Measurements from ENCODE around the gene PLEKHA6. TPM values are rescaled to one million over a fixed set of nuclear protein-coding genes. Genes with fewer than 3 reads are reported as not detected.
A peak's percentile ranks its signal among the peaks of the same experiment; 100 is the strongest.

The PLEKHA6 gene
- total and polyA plus RNA-seq, 2 donors (not counting 1 experiment from before 2014, with no cell fraction given) = 0.31 to 0.47 TPM

DNA sequence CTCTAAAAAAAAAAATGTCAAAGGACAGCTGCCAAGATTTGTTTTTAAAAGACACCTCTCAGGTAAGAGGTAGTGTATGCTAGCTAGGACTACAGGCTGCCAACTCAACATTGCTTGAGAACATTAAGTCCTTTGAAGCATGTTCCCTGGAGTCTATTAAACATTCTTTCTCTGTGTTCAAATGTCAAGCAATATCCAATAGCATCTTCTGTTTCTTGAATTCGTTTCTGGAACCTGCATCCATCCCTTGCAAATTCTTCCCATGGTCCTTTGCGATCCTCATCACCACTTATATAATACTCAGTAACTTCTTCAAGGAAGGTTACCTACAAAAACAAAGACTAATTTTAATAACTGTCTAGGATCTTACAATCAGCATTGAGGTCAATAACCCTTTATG lies 46.3 kb upstream of the PLEKHA6 start:
- H4K20me1 ChIP-seq (ENCODE audit: control insufficient read depth, insufficient read depth, low read length, poor library complexity, severe bottlenecking) = peaks cover 85% of the 10 kb centered on the region
- 66% methylated on average over 2 of the region's 2 CpGs for WGBS (ENCODE audit: insufficient coverage)
- no peaks in the 10 kb centered on the region for H3K27me3 ChIP-seq (replicated peaks in 1 of 4; ENCODE audit: control extremely low read depth in 1 of 4, control insufficient read depth in 3 of 4, insufficient read depth in 4 of 4, low read length in 3 of 4)
- Mint-ChIP-seq H3K4me3 (peak overlapping the region; percentile 51), H3K9me3 (ENCODE audit: insufficient read depth) (no peaks in the 10 kb centered on the region), H3K27ac (no peak overlapping the region), H3K4me1 (peaks cover 38% of the 10 kb centered on the region), H3K27me3 (no peaks in the 10 kb centered on the region)
- H3K9ac ChIP-seq (ENCODE audit: low read length) = no peak overlapping the region
- intact Hi-C loops (cut with micrococcal nuclease) = no loop called here
- peaks cover 9 to 23% of the 10 kb centered on the region in 2 donors for H3K4me1 ChIP-seq (ENCODE audit: control insufficient read depth in 2 of 2, insufficient read depth in 2 of 2, low read length in 2 of 2)
- H3K27ac ChIP-seq (ENCODE audit: low read length in 2 of 2) = no peak overlapping the region
- no peaks in the 10 kb centered on the region for H3K9me3 ChIP-seq (ENCODE audit: control extremely low read depth in 1 of 3, control insufficient read depth in 2 of 3, insufficient read depth in 1 of 3, low read length in 2 of 3)
- H2AFZ ChIP-seq (ENCODE audit: insufficient read depth, low read depth, low read length, poor library complexity, severe bottlenecking) = no peak overlapping the region
- peak overlapping the region; percentile 81 for H3K4me2 ChIP-seq (replicated peaks; ENCODE audit: low read depth, low read length, poor library complexity, severe bottlenecking)
- ATAC-seq (ENCODE audit: low read depth) = no peak
- DNase-seq = no peak
- H3K36me3 ChIP-seq (replicated peaks in 1 of 2; ENCODE audit: control extremely low read depth in 1 of 2, control insufficient read depth in 1 of 2, extremely low read depth in 1 of 2, insufficient read depth in 2 of 2, low read length in 1 of 2) = peaks cover 8 to 55% of the 10 kb centered on the region in 2 experiments
- H3K4me3 ChIP-seq (ENCODE audit: control extremely low read depth in 1 of 5, extremely low read depth in 1 of 5, insufficient read depth in 1 of 5, low read depth in 2 of 5, low read length in 4 of 5) = peak overlapping the region in 1 of 5 experiments; percentile 84
- peaks cover 77% of the 10 kb centered on the region for H3K79me2 ChIP-seq (ENCODE audit: control insufficient read depth, insufficient read depth, low read length)
- POLR2A ChIA-PET = interaction anchor here (0.7 kb wide), 1 partner anchor 7 kb away, joined by 3 read pairs; no protein-coding TSS in a partner anchor
- TF ChIP-seq EZH2 (IDR thresholded peaks at IDR 0.05; ENCODE audit: borderline replicate concordance, insufficient read depth, low read depth, low read length, poor library complexity, severe bottlenecking) = no peak
- TF ChIP-seq, protein P1, sequence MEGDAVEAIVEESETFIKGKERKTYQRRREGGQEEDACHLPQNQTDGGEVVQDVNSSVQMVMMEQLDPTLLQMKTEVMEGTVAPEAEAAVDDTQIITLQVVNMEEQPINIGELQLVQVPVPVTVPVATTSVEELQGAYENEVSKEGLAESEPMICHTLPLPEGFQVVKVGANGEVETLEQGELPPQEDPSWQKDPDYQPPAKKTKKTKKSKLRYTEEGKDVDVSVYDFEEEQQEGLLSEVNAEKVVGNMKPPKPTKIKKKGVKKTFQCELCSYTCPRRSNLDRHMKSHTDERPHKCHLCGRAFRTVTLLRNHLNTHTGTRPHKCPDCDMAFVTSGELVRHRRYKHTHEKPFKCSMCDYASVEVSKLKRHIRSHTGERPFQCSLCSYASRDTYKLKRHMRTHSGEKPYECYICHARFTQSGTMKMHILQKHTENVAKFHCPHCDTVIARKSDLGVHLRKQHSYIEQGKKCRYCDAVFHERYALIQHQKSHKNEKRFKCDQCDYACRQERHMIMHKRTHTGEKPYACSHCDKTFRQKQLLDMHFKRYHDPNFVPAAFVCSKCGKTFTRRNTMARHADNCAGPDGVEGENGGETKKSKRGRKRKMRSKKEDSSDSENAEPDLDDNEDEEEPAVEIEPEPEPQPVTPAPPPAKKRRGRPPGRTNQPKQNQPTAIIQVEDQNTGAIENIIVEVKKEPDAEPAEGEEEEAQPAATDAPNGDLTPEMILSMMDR (IDR thresholded peaks at IDR 0.05) = no peak
- CTCF ChIA-PET = interaction anchor here (0.8 to 1.0 kb wide), 2 partner anchors 9 to 25 kb away, joined by 4 read pairs; no protein-coding TSS in a partner anchor

DNA sequence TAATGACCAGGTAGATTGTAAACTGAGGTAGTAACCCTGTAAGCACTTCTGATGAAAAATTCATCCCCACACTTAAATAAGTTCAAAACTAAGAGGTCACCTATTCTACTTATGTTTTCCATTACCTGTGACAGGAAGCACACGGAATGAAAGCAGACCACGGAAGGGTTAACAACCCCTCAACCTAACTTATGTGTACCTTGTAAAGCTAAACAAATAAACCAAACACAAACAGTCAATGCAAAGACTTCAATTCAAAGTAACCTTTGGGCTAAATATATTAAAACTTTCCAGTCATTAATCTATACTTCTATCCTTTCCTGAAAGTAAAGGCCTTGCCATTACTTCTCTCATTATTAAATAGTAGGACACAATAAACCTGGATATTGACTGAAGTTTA lies 44.9 kb upstream of the PLEKHA6 start:
- intact Hi-C loops (cut with micrococcal nuclease) = no loop called here
- Mint-ChIP-seq H3K9me3 (ENCODE audit: insufficient read depth) (no peaks in the 10 kb centered on the region), H3K4me3 (no peak overlapping the region), H3K4me1 (peaks cover 31% of the 10 kb centered on the region), H3K27ac (no peak overlapping the region), H3K27me3 (no peaks in the 10 kb centered on the region)
- Histone ChIP-seq H3K79me2 (ENCODE audit: control insufficient read depth, insufficient read depth, low read length) (peaks cover 64% of the 10 kb centered on the region), H3K36me3 (replicated peaks in 1 of 2; ENCODE audit: control extremely low read depth in 1 of 2, control insufficient read depth in 1 of 2, extremely low read depth in 1 of 2, insufficient read depth in 2 of 2, low read length in 1 of 2) (peaks cover 16 to 59% of the 10 kb centered on the region in 2 experiments), H3K4me2 (replicated peaks; ENCODE audit: low read depth, low read length, poor library complexity, severe bottlenecking) (no peak overlapping the region), H3K9me3 (ENCODE audit: control extremely low read depth in 1 of 3, control insufficient read depth in 2 of 3, insufficient read depth in 1 of 3, low read length in 2 of 3) (no peaks in the 10 kb centered on the region), H3K4me1 (ENCODE audit: control insufficient read depth in 2 of 2, insufficient read depth in 2 of 2, low read length in 2 of 2) (peaks cover 9 to 14% of the 10 kb centered on the region in 2 donors), H3K9ac (ENCODE audit: low read length) (no peak overlapping the region), H2AFZ (ENCODE audit: insufficient read depth, low read depth, low read length, poor library complexity, severe bottlenecking) (no peak overlapping the region), H4K20me1 (ENCODE audit: control insufficient read depth, insufficient read depth, low read length, poor library complexity, severe bottlenecking) (peaks cover 72% of the 10 kb centered on the region), H3K4me3 (ENCODE audit: control extremely low read depth in 1 of 5, extremely low read depth in 1 of 5, insufficient read depth in 1 of 5, low read depth in 2 of 5, low read length in 4 of 5) (no peak overlapping the region), H3K27me3 (replicated peaks in 1 of 4; ENCODE audit: control extremely low read depth in 1 of 4, control insufficient read depth in 3 of 4, insufficient read depth in 4 of 4, low read length in 3 of 4) (no peaks in the 10 kb centered on the region), H3K27ac (ENCODE audit: low read length in 2 of 2) (no peak overlapping the region)
- no peak for TF ChIP-seq EZH2 (IDR thresholded peaks at IDR 0.05; ENCODE audit: borderline replicate concordance, insufficient read depth, low read depth, low read length, poor library complexity, severe bottlenecking)
- TF ChIP-seq, protein P1 (IDR thresholded peaks at IDR 0.05) = no peak
- POLR2A ChIA-PET = no interaction called here
- no CpG with 5 or more reads among the region's 2 CpGs for WGBS (ENCODE audit: insufficient coverage)
- DNase-seq = no peak
- no peak for ATAC-seq (ENCODE audit: low read depth)
- CTCF ChIA-PET = no interaction called here
